Measurements from ENCODE around the gene STPG1.

DNA sequence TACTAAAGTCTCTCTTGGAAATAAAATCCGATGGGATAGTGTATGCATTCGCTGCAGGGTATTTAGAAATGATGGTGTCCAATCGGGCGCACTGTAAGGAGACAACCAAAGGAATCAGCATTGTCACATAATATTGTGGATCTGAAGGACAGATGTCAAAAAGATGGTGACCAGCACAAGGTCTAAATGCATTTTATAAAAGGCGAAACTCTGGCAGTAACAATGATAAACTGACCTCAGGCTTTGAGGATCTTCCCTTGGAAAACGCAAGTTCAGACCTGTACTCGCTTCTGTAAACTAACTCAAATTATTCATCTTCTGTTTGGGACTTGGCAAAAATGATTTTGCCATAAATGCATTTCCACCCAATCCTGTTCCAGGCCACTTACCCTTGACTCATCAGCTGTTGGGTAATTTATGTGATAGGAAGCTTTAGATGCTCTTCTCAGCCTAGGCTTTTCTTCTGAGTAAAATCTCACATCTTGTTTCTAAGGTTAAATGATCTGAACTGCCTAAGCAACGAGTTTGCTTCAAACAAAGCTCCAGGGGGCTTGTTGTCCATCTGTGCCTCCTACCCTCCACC is 33.8 kb downstream of the STPG1 start:
- TF ChIP-seq, protein P1, sequence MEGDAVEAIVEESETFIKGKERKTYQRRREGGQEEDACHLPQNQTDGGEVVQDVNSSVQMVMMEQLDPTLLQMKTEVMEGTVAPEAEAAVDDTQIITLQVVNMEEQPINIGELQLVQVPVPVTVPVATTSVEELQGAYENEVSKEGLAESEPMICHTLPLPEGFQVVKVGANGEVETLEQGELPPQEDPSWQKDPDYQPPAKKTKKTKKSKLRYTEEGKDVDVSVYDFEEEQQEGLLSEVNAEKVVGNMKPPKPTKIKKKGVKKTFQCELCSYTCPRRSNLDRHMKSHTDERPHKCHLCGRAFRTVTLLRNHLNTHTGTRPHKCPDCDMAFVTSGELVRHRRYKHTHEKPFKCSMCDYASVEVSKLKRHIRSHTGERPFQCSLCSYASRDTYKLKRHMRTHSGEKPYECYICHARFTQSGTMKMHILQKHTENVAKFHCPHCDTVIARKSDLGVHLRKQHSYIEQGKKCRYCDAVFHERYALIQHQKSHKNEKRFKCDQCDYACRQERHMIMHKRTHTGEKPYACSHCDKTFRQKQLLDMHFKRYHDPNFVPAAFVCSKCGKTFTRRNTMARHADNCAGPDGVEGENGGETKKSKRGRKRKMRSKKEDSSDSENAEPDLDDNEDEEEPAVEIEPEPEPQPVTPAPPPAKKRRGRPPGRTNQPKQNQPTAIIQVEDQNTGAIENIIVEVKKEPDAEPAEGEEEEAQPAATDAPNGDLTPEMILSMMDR (IDR thresholded peaks at IDR 0.05; ENCODE audit: insufficient read depth, low read length), result no peak
- no peak for TF ChIP-seq POLR2AphosphoS5 (IDR thresholded peaks at IDR 0.05; ENCODE audit: low read depth)
- TF ChIP-seq, protein P2, sequence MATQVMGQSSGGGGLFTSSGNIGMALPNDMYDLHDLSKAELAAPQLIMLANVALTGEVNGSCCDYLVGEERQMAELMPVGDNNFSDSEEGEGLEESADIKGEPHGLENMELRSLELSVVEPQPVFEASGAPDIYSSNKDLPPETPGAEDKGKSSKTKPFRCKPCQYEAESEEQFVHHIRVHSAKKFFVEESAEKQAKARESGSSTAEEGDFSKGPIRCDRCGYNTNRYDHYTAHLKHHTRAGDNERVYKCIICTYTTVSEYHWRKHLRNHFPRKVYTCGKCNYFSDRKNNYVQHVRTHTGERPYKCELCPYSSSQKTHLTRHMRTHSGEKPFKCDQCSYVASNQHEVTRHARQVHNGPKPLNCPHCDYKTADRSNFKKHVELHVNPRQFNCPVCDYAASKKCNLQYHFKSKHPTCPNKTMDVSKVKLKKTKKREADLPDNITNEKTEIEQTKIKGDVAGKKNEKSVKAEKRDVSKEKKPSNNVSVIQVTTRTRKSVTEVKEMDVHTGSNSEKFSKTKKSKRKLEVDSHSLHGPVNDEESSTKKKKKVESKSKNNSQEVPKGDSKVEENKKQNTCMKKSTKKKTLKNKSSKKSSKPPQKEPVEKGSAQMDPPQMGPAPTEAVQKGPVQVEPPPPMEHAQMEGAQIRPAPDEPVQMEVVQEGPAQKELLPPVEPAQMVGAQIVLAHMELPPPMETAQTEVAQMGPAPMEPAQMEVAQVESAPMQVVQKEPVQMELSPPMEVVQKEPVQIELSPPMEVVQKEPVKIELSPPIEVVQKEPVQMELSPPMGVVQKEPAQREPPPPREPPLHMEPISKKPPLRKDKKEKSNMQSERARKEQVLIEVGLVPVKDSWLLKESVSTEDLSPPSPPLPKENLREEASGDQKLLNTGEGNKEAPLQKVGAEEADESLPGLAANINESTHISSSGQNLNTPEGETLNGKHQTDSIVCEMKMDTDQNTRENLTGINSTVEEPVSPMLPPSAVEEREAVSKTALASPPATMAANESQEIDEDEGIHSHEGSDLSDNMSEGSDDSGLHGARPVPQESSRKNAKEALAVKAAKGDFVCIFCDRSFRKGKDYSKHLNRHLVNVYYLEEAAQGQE (IDR thresholded peaks at IDR 0.05; ENCODE audit: insufficient replicate concordance, low read depth), result no peak
- TF ChIP-seq GABPA (IDR thresholded peaks at IDR 0.05; ENCODE audit: low read depth), result no peak
